PC-9 (cell line): Measurements from ENCODE around the gene STK32B. TPM values are rescaled to one million over a fixed set of nuclear protein-coding genes. Genes with fewer than 3 reads are reported as not detected.

Experiments
- BruUV-seq: library from RNA; stranded (reverse); fragments of 400-500 nt; replicated peaks from 2 replicates; lab custom pipeline; 2021; lab: Mats Ljungman, UMichigan
- CTCF ChIA-PET: fragments of 300-600 bp; sonication (Branson Sonifier 250); formaldehyde crosslinking; loops from one replicate; lab custom pipeline; 2022; ENCODE audit warnings: antibody characterized with exemption; lab: Charles Lee
- POLR2A ChIA-PET: fragments of 300-600 bp; sonication (Branson Sonifier 250); formaldehyde crosslinking; loops from one replicate; lab custom pipeline; 2022; ENCODE audit warnings: antibody characterized with exemption; ENCODE audit not compliant: unreplicated experiment; lab: Charles Lee
- DNase-seq, 2 experiments: peaks; one replicate each; pipeline versions ENCODE4 v3.0.0 to v3.0.0-alpha.2; 2015 to 2022; ENCODE audit warnings: mixed read lengths in 1 of 2
- H2AFZ ChIP-seq: fragments of 200-600 bp; sonication (generic); 2 replicates; pipeline ENCODE4 v1.8.1; 2017; ENCODE audit warnings: antibody characterized with exemption
- H3F3A ChIP-seq: fragments of 200-600 bp; sonication (generic); 2 replicates; pipeline ENCODE4 v1.8.1; 2017; ENCODE audit warnings: antibody characterized with exemption, mild to moderate bottlenecking, low read depth; ENCODE audit not compliant: insufficient read depth
- H3K27ac ChIP-seq: fragments of 200-600 bp; sonication (generic); 2 replicates; pipeline ENCODE4 v1.6.1; 2016; ENCODE audit warnings: mixed run types
- H3K27me3 ChIP-seq: fragments of 200-600 bp; sonication (generic); 2 replicates; pipeline ENCODE4 v1.6.1; 2016; ENCODE audit warnings: low read depth, mixed run types; ENCODE audit not compliant: insufficient read depth
- H3K36me3 ChIP-seq: fragments of 200-600 bp; sonication (generic); 2 replicates; pipeline ENCODE4 v1.6.1; 2016; ENCODE audit warnings: low read depth, mixed run types
- H3K4me1 ChIP-seq: fragments of 200-600 bp; sonication (generic); replicated peaks from 2 replicates; pipeline ENCODE4 v1.6.1; 2016; ENCODE audit warnings: mixed run types; ENCODE audit not compliant: insufficient read depth
- H3K4me2 ChIP-seq: fragments of 200-600 bp; sonication (generic); 2 replicates; pipeline ENCODE4 v1.6.1; 2017; ENCODE audit warnings: mixed run types
- H3K4me3 ChIP-seq: fragments of 200-600 bp; sonication (generic); 2 replicates; pipeline ENCODE4 v1.6.1; 2016; ENCODE audit warnings: mixed run types
- H3K79me2 ChIP-seq: fragments of 200-600 bp; sonication (generic); 2 replicates; pipeline ENCODE4 v1.6.1; 2017; ENCODE audit warnings: low read depth, mixed run types
- H3K9me2 ChIP-seq: fragments of 200-600 bp; sonication (generic); 2 replicates; pipeline ENCODE4 v1.8.1; 2017; ENCODE audit warnings: mild to moderate bottlenecking; ENCODE audit not compliant: insufficient read depth
- H3K9me3 ChIP-seq: fragments of 200-600 bp; sonication (generic); 2 replicates; pipeline ENCODE4 v1.8.1; 2016; ENCODE audit warnings: low read depth; ENCODE audit not compliant: insufficient read depth
- H4K20me1 ChIP-seq: fragments of 200-600 bp; sonication (generic); 2 replicates; pipeline ENCODE4 v1.8.1; 2017; ENCODE audit not compliant: insufficient read depth
- EZH2 ChIP-seq: fragments of 200-600 bp; sonication (generic); IDR thresholded peaks from 2 replicates; pipeline ENCODE4 v1.8.0; 2017; ENCODE audit warnings: antibody characterized with exemption, low read depth
- intact Hi-C: fragments of 100-400 bp; cut with micrococcal nuclease; formaldehyde crosslinking; loops from one replicate; pipeline ENCODE4 v1.10.0; 2022; ENCODE audit not compliant: unreplicated experiment
- total RNA-seq: library from RNA; stranded (reverse); gene quantifications from 2 replicates; pipeline ENCODE4 v1.2.3, GENCODE V29; 2021
- TF ChIP-seq, protein P1 (sequence below): fragments of 200-600 bp; sonication (generic); conservative IDR thresholded peaks from 2 replicates; pipeline ENCODE4 v1.6.1; 2017; ENCODE audit warnings: mixed run types, antibody characterized with exemption, mild to moderate bottlenecking, moderate library complexity

Gene STK32B
- total RNA-seq, 1 experiment from 2014 or later: not detected

DNA sequence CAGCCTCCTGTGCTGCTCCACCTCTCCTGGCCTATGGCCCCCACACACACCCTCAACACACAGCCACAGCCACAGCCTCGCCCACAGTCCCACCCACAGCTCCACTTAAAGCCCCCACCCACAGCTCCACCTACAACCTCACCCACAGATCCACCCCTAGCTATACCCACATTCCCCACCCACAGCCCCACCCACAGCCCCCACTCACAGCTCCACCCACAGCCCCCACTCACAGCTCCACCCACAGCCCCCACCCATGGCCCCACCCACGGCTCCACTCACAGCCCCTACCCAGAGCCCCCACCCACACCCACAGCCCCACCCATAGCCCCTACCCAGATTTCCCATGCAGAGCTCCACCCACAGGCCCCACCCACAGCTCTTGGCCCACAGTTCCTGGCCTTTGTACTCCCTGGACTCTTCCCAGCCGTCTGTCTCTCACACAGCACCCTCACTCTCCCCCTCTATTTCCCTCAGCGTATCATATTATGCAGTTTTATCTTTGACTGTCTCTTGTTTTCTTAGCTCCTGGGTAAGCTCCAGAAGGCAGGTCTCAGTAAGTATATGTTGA, 334.5 kb downstream of the STK32B start:
- H3F3A ChIP-seq: no peaks in the 10 kb centered on the region
- no peak overlapping the region for H3K27ac ChIP-seq
- DNase-seq: no peak
- peaks cover 18% of the 10 kb centered on the region for H3K27me3 ChIP-seq
- H3K36me3 ChIP-seq: no peaks in the 10 kb centered on the region
- BruUV-seq: no TSS peak
- no peak for TF ChIP-seq EZH2
- TF ChIP-seq, protein P1, sequence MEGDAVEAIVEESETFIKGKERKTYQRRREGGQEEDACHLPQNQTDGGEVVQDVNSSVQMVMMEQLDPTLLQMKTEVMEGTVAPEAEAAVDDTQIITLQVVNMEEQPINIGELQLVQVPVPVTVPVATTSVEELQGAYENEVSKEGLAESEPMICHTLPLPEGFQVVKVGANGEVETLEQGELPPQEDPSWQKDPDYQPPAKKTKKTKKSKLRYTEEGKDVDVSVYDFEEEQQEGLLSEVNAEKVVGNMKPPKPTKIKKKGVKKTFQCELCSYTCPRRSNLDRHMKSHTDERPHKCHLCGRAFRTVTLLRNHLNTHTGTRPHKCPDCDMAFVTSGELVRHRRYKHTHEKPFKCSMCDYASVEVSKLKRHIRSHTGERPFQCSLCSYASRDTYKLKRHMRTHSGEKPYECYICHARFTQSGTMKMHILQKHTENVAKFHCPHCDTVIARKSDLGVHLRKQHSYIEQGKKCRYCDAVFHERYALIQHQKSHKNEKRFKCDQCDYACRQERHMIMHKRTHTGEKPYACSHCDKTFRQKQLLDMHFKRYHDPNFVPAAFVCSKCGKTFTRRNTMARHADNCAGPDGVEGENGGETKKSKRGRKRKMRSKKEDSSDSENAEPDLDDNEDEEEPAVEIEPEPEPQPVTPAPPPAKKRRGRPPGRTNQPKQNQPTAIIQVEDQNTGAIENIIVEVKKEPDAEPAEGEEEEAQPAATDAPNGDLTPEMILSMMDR: no peak
- H2AFZ ChIP-seq: no peak overlapping the region
- ChIA-PET POLR2A (no interaction called here), CTCF (interaction anchor here (0.6 kb wide), 1 partner anchor 811 kb away, joined by 4 read pairs; no protein-coding TSS in a partner anchor)
- H3K4me2 ChIP-seq: no peak overlapping the region
- intact Hi-C loops: loop anchor here (5.0 kb wide), 1 partner anchor 899 kb away; no protein-coding TSS in a partner anchor
- H3K4me1 ChIP-seq: no peaks in the 10 kb centered on the region
- H3K9me2 ChIP-seq: no peaks in the 10 kb centered on the region
- H4K20me1 ChIP-seq: no peaks in the 10 kb centered on the region
- no peaks in the 10 kb centered on the region for H3K79me2 ChIP-seq
- no peaks in the 10 kb centered on the region for H3K9me3 ChIP-seq
- no peak overlapping the region for H3K4me3 ChIP-seq

DNA sequence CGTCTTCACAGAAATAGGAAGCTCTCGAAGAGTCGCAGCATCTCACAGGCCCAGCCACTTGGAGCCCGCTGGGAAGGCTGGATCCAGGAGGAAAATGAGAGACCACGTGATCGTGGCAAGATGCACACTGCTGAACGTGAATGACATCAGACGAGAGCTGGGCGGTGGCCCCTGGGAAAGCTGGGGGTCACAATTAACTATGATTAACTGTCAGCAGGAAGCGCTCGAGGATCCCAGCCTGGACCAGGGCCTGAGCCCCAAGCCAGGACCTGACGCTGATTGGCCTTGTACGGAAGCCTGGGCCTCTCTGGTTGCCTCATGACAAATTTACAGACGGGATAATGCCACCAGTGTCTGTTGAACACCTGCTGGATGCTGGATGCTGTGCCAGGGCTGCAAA, 335.6 kb downstream of the STK32B start:
- no peak overlapping the region for H3K4me3 ChIP-seq
- ChIA-PET POLR2A (no interaction called here), CTCF (no interaction called here)
- H4K20me1 ChIP-seq: no peaks in the 10 kb centered on the region
- no peaks in the 10 kb centered on the region for H3K9me2 ChIP-seq
- H3K36me3 ChIP-seq: no peaks in the 10 kb centered on the region
- H3K79me2 ChIP-seq: no peaks in the 10 kb centered on the region
- no peak overlapping the region for H2AFZ ChIP-seq
- TF ChIP-seq EZH2: no peak
- TF ChIP-seq, protein P1: no peak
- no peak for DNase-seq
- H3F3A ChIP-seq: no peaks in the 10 kb centered on the region
- no TSS peak for BruUV-seq
- H3K4me1 ChIP-seq: no peaks in the 10 kb centered on the region
- intact Hi-C loops: loop anchor here (5.0 kb wide), 1 partner anchor 900 kb away; no protein-coding TSS in a partner anchor
- H3K4me2 ChIP-seq: no peak overlapping the region
- H3K27ac ChIP-seq: no peak overlapping the region
- no peaks in the 10 kb centered on the region for H3K9me3 ChIP-seq
- peaks cover 18% of the 10 kb centered on the region for H3K27me3 ChIP-seq

DNA sequence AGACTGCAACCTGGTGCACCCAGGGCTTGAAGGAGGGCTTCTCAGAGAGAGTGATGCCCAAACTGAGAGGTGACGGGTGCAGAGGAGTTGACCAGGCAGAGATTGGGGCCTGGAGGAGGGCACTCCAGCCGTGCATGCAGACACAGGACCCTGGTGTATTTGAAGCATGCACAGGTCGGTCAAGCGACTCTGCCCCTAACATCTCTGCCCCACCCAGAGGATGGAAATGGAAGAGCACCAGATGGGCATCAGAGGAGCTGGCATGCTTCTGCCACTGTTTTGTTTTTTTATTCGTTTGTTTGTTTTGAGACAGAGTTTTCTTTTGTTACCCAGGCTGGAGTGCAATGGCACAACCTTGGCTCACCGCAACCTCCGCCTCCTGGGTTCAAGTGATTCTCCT, 336.2 kb downstream of the STK32B start:
- H3K79me2 ChIP-seq: no peaks in the 10 kb centered on the region
- intact Hi-C loops: loop anchor here (5.0 kb wide), 1 partner anchor 900 kb away; no protein-coding TSS in a partner anchor
- H3K4me2 ChIP-seq: no peak overlapping the region
- ChIA-PET CTCF (no interaction called here), POLR2A (no interaction called here)
- peaks cover 18% of the 10 kb centered on the region for H3K27me3 ChIP-seq
- no peaks in the 10 kb centered on the region for H3K36me3 ChIP-seq
- H4K20me1 ChIP-seq: no peaks in the 10 kb centered on the region
- DNase-seq: no peak
- TF ChIP-seq EZH2: no peak
- TF ChIP-seq, protein P1: peak; percentile 37; the same call in 1 of the 2 replicates
- no peaks in the 10 kb centered on the region for H3K9me2 ChIP-seq
- H3K9me3 ChIP-seq: no peaks in the 10 kb centered on the region
- no TSS peak for BruUV-seq
- no peak overlapping the region for H3K27ac ChIP-seq
- no peak overlapping the region for H2AFZ ChIP-seq
- no peak overlapping the region for H3K4me3 ChIP-seq
- no peaks in the 10 kb centered on the region for H3K4me1 ChIP-seq
- H3F3A ChIP-seq: no peaks in the 10 kb centered on the region
